ENCODE results near the gene PRR12. TPM values are rescaled to one million over a fixed set of nuclear protein-coding genes. Genes with fewer than 3 reads are reported as not detected.

PRR12 gene
- total RNA-seq, 1 donor from 2014 or later = 64.5 TPM

GRCh38 chr19:49624967-49625910, 34.3 kb downstream of the PRR12 start:
- no peak overlapping the region for H3K4me3 Mint-ChIP-seq (ENCODE audit: low read depth)
- TF ChIP-seq, protein P1, sequence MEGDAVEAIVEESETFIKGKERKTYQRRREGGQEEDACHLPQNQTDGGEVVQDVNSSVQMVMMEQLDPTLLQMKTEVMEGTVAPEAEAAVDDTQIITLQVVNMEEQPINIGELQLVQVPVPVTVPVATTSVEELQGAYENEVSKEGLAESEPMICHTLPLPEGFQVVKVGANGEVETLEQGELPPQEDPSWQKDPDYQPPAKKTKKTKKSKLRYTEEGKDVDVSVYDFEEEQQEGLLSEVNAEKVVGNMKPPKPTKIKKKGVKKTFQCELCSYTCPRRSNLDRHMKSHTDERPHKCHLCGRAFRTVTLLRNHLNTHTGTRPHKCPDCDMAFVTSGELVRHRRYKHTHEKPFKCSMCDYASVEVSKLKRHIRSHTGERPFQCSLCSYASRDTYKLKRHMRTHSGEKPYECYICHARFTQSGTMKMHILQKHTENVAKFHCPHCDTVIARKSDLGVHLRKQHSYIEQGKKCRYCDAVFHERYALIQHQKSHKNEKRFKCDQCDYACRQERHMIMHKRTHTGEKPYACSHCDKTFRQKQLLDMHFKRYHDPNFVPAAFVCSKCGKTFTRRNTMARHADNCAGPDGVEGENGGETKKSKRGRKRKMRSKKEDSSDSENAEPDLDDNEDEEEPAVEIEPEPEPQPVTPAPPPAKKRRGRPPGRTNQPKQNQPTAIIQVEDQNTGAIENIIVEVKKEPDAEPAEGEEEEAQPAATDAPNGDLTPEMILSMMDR (IDR thresholded peaks at IDR 0.05; ENCODE audit: unreplicated experiment) = no peak
- H3K27me3 Mint-ChIP-seq = no peaks in the 10 kb centered on the region
- DNase-seq (ENCODE audit: low spot score, unreplicated experiment) = no peak
- H3K27ac Mint-ChIP-seq = peak overlapping the region; percentile 86
- H3K36me3 Mint-ChIP-seq (ENCODE audit: insufficient read depth) = peaks cover 17% of the 10 kb centered on the region
- H3K9me3 Mint-ChIP-seq (ENCODE audit: low read depth) = no peaks in the 10 kb centered on the region
- H3K4me1 Mint-ChIP-seq (ENCODE audit: low read depth) = peaks cover 6% of the 10 kb centered on the region

- Mint-ChIP-seq H3K27ac (peak overlapping the region; percentile 95), H3K9me3 (ENCODE audit: low read depth) (no peaks in the 10 kb centered on the region), H3K4me3 (ENCODE audit: low read depth) (no peak overlapping the region), H3K36me3 (ENCODE audit: insufficient read depth) (peaks cover 17% of the 10 kb centered on the region), H3K4me1 (ENCODE audit: low read depth) (peaks cover 6% of the 10 kb centered on the region), H3K27me3 (no peaks in the 10 kb centered on the region)
- TF ChIP-seq, protein P1 (IDR thresholded peaks at IDR 0.05; ENCODE audit: unreplicated experiment) = no peak
- DNase-seq (ENCODE audit: low spot score, unreplicated experiment) = no peak
These were observed 35.2 kb downstream of the PRR12 start for GRCh38 chr19:49626226-49626625.

DNA sequence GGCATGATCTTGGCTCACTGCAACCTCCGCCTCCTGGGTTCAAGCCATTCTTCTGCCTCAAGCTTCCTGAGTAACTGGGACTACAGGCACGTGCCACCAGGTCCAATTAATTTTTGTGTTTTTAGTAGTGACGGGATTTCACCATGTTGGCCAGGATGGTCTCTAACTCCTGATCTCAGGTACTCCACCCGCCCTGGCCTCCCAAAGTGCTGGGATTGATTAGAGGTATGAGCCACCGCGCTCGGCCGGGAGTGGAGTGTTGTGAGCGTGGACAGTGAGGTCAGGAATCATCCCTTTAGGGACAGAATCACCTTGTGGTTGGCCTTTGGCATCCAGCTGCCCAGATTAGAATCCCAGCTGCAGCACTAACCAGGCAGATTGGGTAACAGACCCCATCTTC, 38.7 kb downstream of the PRR12 start:
- Mint-ChIP-seq H3K9me3 (ENCODE audit: low read depth) (no peaks in the 10 kb centered on the region), H3K4me1 (ENCODE audit: low read depth) (peaks cover 6% of the 10 kb centered on the region), H3K27me3 (no peaks in the 10 kb centered on the region), H3K4me3 (ENCODE audit: low read depth) (no peak overlapping the region), H3K27ac (no peak overlapping the region), H3K36me3 (ENCODE audit: insufficient read depth) (peaks cover 11% of the 10 kb centered on the region)
- TF ChIP-seq, protein P1 (IDR thresholded peaks at IDR 0.05; ENCODE audit: unreplicated experiment) = no peak
- DNase-seq (ENCODE audit: low spot score, unreplicated experiment) = no peak

GRCh38 chr19:49631014-49631588, 40.1 kb downstream of the PRR12 start:
- H3K27me3 Mint-ChIP-seq = peaks cover 8% of the 10 kb centered on the region
- H3K36me3 Mint-ChIP-seq (ENCODE audit: insufficient read depth) = peaks cover 9% of the 10 kb centered on the region
- no peak overlapping the region for H3K4me3 Mint-ChIP-seq (ENCODE audit: low read depth)
- peaks cover 5% of the 10 kb centered on the region for H3K4me1 Mint-ChIP-seq (ENCODE audit: low read depth)
- TF ChIP-seq, protein P1 (IDR thresholded peaks at IDR 0.05; ENCODE audit: unreplicated experiment) = no peak
- H3K27ac Mint-ChIP-seq = peak overlapping the region; percentile 25
- H3K9me3 Mint-ChIP-seq (ENCODE audit: low read depth) = no peaks in the 10 kb centered on the region
- DNase-seq (ENCODE audit: low spot score, unreplicated experiment) = no peak

- H3K27me3 Mint-ChIP-seq = peaks cover 12% of the 10 kb centered on the region
- H3K27ac Mint-ChIP-seq = peak overlapping the region; percentile 73
- no peak overlapping the region for H3K4me3 Mint-ChIP-seq (ENCODE audit: low read depth)
- peaks cover 7% of the 10 kb centered on the region for H3K36me3 Mint-ChIP-seq (ENCODE audit: insufficient read depth)
- TF ChIP-seq, protein P1 (IDR thresholded peaks at IDR 0.05; ENCODE audit: unreplicated experiment) = no peak
- no peaks in the 10 kb centered on the region for H3K9me3 Mint-ChIP-seq (ENCODE audit: low read depth)
- H3K4me1 Mint-ChIP-seq (ENCODE audit: low read depth) = peaks cover 3% of the 10 kb centered on the region
- no peak for DNase-seq (ENCODE audit: low spot score, unreplicated experiment)
These were observed 40.7 kb downstream of the PRR12 start for GRCh38 chr19:49631610-49632192.
